NOMO-1 treated with dmso at 0.1 percent for 144 hours (cell line): Measurements from ENCODE around the gene PIK3C3.
"Not testable (repeated sequence)": the region's sequence is repeated elsewhere in the genome, so short reads cannot be mapped to it uniquely, and the experiment has no call there.

Experiments used
- DNase-seq: peaks from one replicate; lab custom pipeline; 2025; ENCODE audit not compliant: unreplicated experiment; lab: John Stamatoyannopoulos, UW

Gene PIK3C3

GRCh38 chr18:42018831-42019230 lies 63.8 kb downstream of the PIK3C3 start:
- no peak for DNase-seq

- no peak for DNase-seq
Observed at GRCh38 chr18:42024131-42024530, 69.1 kb downstream of the PIK3C3 start.

GRCh38 chr18:42025491-42025890 lies 70.5 kb downstream of the PIK3C3 start:
- DNase-seq, result no peak

GRCh38 chr18:42025974-42026625 lies 71.1 kb downstream of the PIK3C3 start:
- DNase-seq, result no peak

GRCh38 chr18:42028247-42028832 lies 73.3 kb downstream of the PIK3C3 start:
- no peak for DNase-seq

GRCh38 chr18:42029092-42029491 lies 74.1 kb downstream of the PIK3C3 start:
- DNase-seq, result no peak

- no peak for DNase-seq
Observed at GRCh38 chr18:42030586-42031182, 75.7 kb downstream of the PIK3C3 start.

GRCh38 chr18:42032447-42032846 lies 77.4 kb downstream of the PIK3C3 start:
- no peak for DNase-seq

GRCh38 chr18:42033137-42033810 lies 78.2 kb downstream of the PIK3C3 start:
- DNase-seq, result no peak

GRCh38 chr18:42038936-42039335 lies 83.9 kb downstream of the PIK3C3 start:
- no peak for DNase-seq

GRCh38 chr18:42039396-42039795 lies 84.4 kb downstream of the PIK3C3 start:
- DNase-seq, result no peak

GRCh38 chr18:42041793-42042192 lies 86.8 kb downstream of the PIK3C3 start:
- no peak for DNase-seq

- no peak for DNase-seq
Observed at GRCh38 chr18:42045346-42045745, 90.3 kb downstream of the PIK3C3 start.

GRCh38 chr18:42047721-42048120 lies 92.7 kb downstream of the PIK3C3 start:
- DNase-seq, result no peak

- DNase-seq, result peak; percentile 68
Observed at GRCh38 chr18:42048158-42048557, 93.1 kb downstream of the PIK3C3 start.

- not testable (repeated sequence) for DNase-seq
Observed at GRCh38 chr18:42049536-42049935, 94.5 kb downstream of the PIK3C3 start.

GRCh38 chr18:42051411-42051810 lies 96.4 kb downstream of the PIK3C3 start:
- no peak for DNase-seq

GRCh38 chr18:42052122-42052708 lies 97.2 kb downstream of the PIK3C3 start:
- DNase-seq, result no peak

- no peak for DNase-seq
Observed at GRCh38 chr18:42053188-42053781, 98.3 kb downstream of the PIK3C3 start.

GRCh38 chr18:42064109-42064508 lies 109.1 kb downstream of the PIK3C3 start:
- no peak for DNase-seq

GRCh38 chr18:42067518-42067917 lies 112.5 kb downstream of the PIK3C3 start:
- DNase-seq, result no peak
